ENCODE results near the gene CLBA1. TPM values are rescaled to one million over a fixed set of nuclear protein-coding genes. Genes with fewer than 3 reads are reported as not detected.

CLBA1 gene
- total RNA-seq, 4 donors from 2014 or later: 0.71 to 4.0 (median 3.3) TPM

DNA sequence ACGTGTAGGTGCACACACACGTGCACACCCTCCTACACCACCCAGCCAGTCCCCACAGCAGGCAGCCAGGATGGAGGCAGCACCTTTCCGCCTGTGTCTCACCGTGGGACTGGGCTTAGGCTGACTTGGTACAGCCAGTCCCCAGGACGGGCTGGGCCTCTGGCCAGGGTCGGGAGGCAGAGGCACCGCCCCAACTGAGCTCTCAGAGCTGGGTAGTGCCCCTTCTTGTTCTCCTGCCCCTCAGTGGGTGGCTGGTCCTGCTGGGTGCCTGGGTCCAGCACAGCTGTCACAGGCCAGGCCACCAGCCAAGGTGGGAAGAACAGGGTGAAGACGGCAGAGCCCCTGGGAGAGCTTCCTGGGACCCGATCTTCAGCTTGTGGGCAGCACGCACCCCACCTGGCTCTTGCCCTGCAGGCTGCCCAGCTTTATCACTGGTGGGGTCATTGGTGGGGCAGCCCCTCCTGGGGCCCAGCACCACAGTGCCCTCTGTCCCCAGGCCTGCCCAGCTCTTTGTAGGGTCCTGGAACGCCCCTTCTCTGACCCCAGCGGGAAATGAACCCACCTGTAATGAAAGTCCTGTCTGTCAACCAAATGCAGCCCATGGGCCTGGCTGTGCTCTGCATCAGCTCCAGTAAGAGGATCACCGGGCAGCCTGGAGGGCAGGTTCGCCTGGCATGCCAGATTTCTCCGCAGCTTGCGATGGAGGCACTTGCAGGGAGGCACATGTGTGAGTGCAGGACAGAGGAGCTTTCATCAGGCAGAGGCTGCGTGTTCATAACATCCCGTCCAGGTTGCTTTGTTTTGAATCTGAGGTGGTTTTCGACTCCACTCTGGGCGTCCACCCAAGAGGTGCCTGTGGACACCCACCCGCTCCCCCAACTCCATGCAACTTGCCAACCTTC lies 20.6 kb downstream of the CLBA1 start:
- no peak for TF ChIP-seq POLR2A (IDR thresholded peaks at IDR 0.05)
- TF ChIP-seq, protein P1, sequence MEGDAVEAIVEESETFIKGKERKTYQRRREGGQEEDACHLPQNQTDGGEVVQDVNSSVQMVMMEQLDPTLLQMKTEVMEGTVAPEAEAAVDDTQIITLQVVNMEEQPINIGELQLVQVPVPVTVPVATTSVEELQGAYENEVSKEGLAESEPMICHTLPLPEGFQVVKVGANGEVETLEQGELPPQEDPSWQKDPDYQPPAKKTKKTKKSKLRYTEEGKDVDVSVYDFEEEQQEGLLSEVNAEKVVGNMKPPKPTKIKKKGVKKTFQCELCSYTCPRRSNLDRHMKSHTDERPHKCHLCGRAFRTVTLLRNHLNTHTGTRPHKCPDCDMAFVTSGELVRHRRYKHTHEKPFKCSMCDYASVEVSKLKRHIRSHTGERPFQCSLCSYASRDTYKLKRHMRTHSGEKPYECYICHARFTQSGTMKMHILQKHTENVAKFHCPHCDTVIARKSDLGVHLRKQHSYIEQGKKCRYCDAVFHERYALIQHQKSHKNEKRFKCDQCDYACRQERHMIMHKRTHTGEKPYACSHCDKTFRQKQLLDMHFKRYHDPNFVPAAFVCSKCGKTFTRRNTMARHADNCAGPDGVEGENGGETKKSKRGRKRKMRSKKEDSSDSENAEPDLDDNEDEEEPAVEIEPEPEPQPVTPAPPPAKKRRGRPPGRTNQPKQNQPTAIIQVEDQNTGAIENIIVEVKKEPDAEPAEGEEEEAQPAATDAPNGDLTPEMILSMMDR (IDR thresholded peaks at IDR 0.05 in 4 of 5, conservative IDR thresholded peaks at IDR 0.05 in 1 of 5): no peak
- ATAC-seq (no peak), DNase-seq (no peak)
- Histone ChIP-seq H3K4me1 (no peaks in the 10 kb centered on the region), H3K9me3 (no peaks in the 10 kb centered on the region), H3K4me3 (no peak overlapping the region), H3K27ac (no peak overlapping the region), H3K27me3 (no peaks in the 10 kb centered on the region), H3K36me3 (peaks cover 0 to 5% of the 10 kb centered on the region in 2 donors)
- in situ Hi-C loops (cut with MboI; ENCODE audit: low sequenced_read_pairs in 4 of 4) (no loop called here), intact Hi-C loops (cut with DNase I; ENCODE audit: low total_unique reads) (no loop called here)

DNA sequence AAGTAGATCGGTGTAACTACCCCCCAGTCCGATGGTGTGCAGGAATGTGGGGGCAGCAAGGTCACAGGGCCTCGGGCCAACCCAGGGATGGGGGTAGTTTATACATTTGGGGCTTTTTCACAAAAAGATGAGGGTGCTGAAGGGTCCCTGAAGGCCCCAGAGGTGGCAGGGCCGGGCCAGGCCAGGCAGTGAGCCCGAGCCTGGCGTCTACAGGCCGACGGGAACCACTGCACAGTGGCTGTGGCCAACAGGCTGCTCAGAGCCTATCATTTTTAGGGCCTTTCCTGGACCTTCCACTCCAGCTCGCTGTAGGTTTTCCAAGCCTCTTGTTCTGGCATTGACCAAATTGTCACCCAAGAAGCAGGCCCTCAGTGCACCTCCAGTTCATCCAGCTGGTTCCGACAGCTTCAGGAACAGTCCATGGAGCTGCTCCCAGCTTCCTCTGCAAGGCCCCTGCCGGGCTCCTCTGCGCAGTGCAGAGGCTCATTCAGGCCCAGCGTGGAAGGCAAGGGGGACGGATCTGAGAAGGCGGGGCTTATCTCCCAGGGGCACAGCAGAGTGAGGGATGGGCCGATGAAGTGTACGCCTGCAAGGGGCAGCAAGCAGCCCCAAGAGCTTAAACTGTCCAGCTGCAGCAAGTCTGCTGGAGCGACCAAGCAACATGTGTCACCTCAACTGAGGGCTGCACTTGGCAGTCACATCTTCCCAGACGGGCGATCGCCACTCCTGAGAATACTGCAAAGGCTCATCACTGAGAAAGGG lies 21.4 kb downstream of the CLBA1 start:
- Histone ChIP-seq H3K4me1 (no peaks in the 10 kb centered on the region), H3K27me3 (no peaks in the 10 kb centered on the region), H3K9me3 (no peaks in the 10 kb centered on the region), H3K36me3 (peaks cover 0 to 7% of the 10 kb centered on the region in 2 donors), H3K4me3 (no peak overlapping the region), H3K27ac (no peak overlapping the region)
- no peak for TF ChIP-seq POLR2A (IDR thresholded peaks at IDR 0.05)
- TF ChIP-seq, protein P1 (IDR thresholded peaks at IDR 0.05 in 4 of 5, conservative IDR thresholded peaks at IDR 0.05 in 1 of 5): no peak
- DNase-seq (no peak), ATAC-seq (no peak)
- in situ Hi-C loops (cut with MboI; ENCODE audit: low sequenced_read_pairs in 4 of 4) (no loop called here), intact Hi-C loops (cut with DNase I; ENCODE audit: low total_unique reads) (no loop called here)

DNA sequence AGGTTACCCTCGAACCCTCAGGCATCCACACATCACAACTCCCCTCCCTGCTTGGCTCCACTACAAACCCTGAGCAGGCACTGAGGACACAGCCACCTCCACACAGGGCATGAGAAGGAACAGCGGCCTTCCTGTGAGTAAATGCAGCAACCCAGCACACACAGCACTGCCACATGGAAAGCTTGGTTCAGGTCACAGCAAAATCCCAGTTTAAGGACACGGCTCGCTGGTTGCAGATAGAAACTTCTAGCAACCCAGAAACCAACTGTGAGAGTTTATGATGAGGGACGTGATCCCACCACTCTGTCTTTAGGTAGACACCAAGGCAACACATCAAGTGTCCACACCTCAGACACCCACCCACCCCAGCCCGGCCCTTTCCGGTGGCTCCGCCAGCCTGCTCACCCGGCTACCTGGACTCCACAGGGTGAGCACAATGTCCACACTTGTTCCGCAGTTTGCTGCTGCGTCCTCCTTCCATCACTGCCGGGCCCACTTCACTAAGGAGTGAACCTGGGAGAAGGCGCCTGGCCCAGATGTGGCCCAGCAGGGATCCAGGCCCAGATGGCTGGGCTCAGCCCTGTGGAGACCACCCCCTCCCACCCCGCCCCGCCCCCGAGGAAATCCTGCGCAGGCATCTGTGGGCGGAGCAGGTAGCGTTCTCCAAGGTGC lies 22.1 kb downstream of the CLBA1 start:
- Histone ChIP-seq H3K27ac (no peak overlapping the region), H3K4me1 (no peaks in the 10 kb centered on the region), H3K4me3 (no peak overlapping the region), H3K27me3 (no peaks in the 10 kb centered on the region), H3K36me3 (peaks cover 0 to 7% of the 10 kb centered on the region in 2 donors), H3K9me3 (no peaks in the 10 kb centered on the region)
- intact Hi-C loops (cut with DNase I; ENCODE audit: low total_unique reads): no loop called here
- in situ Hi-C loops (cut with MboI; ENCODE audit: low sequenced_read_pairs in 4 of 4): no loop called here
- no peak for ATAC-seq
- no peak for TF ChIP-seq POLR2A (IDR thresholded peaks at IDR 0.05)
- TF ChIP-seq, protein P1 (IDR thresholded peaks at IDR 0.05 in 4 of 5, conservative IDR thresholded peaks at IDR 0.05 in 1 of 5): no peak
- no peak for DNase-seq

DNA sequence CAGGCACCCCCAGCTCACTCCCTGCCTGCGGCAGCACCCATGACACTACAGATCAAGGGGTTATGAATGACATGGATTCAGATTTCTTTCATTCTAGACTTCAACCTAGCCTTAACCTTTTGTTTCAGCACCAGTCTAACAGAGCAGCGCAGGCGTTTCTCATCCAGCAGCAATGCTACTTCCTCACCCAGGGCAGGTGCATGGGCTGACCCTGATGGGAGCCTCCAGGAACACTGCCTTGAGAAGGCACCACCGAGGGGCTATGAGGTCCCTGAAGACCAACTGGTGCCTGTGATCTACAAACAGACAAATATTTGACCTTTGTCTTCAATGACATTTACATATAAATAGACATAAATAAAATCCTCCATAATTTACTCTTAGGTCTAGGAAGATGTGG lies 24.5 kb downstream of the CLBA1 start:
- H3K36me3 ChIP-seq: peaks cover 0 to 7% of the 10 kb centered on the region in 2 donors
- no peaks in the 10 kb centered on the region for H3K4me1 ChIP-seq
- H3K4me3 ChIP-seq: no peak overlapping the region
- in situ Hi-C loops (cut with MboI; ENCODE audit: low sequenced_read_pairs in 4 of 4) (no loop called here), intact Hi-C loops (cut with DNase I; ENCODE audit: low total_unique reads) (loop anchor here (5.0 kb wide), 1 partner anchor 37 kb away; no protein-coding TSS in a partner anchor)
- no peaks in the 10 kb centered on the region for H3K27me3 ChIP-seq
- DNase-seq (no peak), ATAC-seq (no peak)
- TF ChIP-seq POLR2A (IDR thresholded peaks at IDR 0.05): no peak
- TF ChIP-seq, protein P1 (IDR thresholded peaks at IDR 0.05 in 4 of 5, conservative IDR thresholded peaks at IDR 0.05 in 1 of 5): no peak
- no peaks in the 10 kb centered on the region for H3K9me3 ChIP-seq
- no peak overlapping the region for H3K27ac ChIP-seq

All from gastrocnemius medialis (tissue), 4 donors.